Testis (tissue), 3 donors: ENCODE data around the gene ROBO1. TPM values are rescaled to one million over a fixed set of nuclear protein-coding genes. Genes with fewer than 3 reads are reported as not detected.

ENCODE experiments used
- DNase-seq: peaks from one replicate; pipeline ENCODE4 v3.0.0-alpha.2; 2019
- H3K27ac ChIP-seq, 2 donors: fragments of 200-600 bp; sonication (generic); one replicate each; pipeline ENCODE4 v1.5.1; 2019
- H3K27me3 ChIP-seq: fragments of 200-600 bp; sonication (generic); one replicate; pipeline ENCODE4 v1.5.1; 2019
- H3K36me3 ChIP-seq: fragments of 200-600 bp; sonication (generic); one replicate; pipeline ENCODE4 v1.5.1; 2017; ENCODE audit warnings: low read depth; ENCODE audit errors: missing control alignments
- H3K4me1 ChIP-seq: fragments of 200-600 bp; sonication (generic); one replicate; pipeline ENCODE4 v1.5.1; 2019
- H3K4me3 ChIP-seq, 2 donors: fragments of 200-600 bp; sonication (generic); one replicate each; pipeline ENCODE4 v1.5.1; 2017 to 2019
- H3K9me3 ChIP-seq: fragments of 200-600 bp; sonication (generic); one replicate; pipeline ENCODE4 v1.5.1; 2017
- POLR2A ChIP-seq: fragments of 450-650 bp; IDR thresholded peaks from one replicate; pipeline ENCODE4 v1.6.1; 2017; ENCODE audit warnings: antibody characterized with exemption, mild to moderate bottlenecking, moderate library complexity
- WGBS, 2 donors: methylation state at CpG; one replicate each; pipeline ENCODE4 v1.1.5; 2018; 5-methylcytosine and 5-hydroxymethylcytosine counted together
- intact Hi-C: fragments of 100-400 bp; cut with DNase I; formaldehyde crosslinking; loops from one replicate; pipeline ENCODE4 v1.15.1; 2023; ENCODE audit warnings: low total_unique reads
- polyA plus RNA-seq: library from polyadenylated mRNA; stranded (reverse); fragments of 350-450 nt; fragmentation: Illumina TruSeq; extraction: RNeasy Lipid Tissue Mini Kit (QIAGEN cat#74804); gene quantifications from one replicate; pipeline ENCODE4 v1.2.3, GENCODE V29; 2014; ENCODE audit warnings: low read depth, low replicate concordance; ENCODE audit not compliant: insufficient read depth
- total RNA-seq, 2 donors: library from RNA; depleted of rRNA; stranded (reverse); fragments of >200 nt; gene quantifications; one replicate each; pipeline ENCODE4 v1.2.3, GENCODE V29; 2016
- TF ChIP-seq, protein P1 (sequence below), 3 experiments: fragments of 450-650 bp in 2 of 3; fragments of 200-600 bp in 1 of 3; sonication (generic) in 1 of 3; IDR thresholded peaks; one replicate each; pipeline ENCODE4 v1.5.1; 2016 to 2019; ENCODE audit warnings: antibody characterized with exemption in 3 of 3, mild to moderate bottlenecking in 2 of 3, moderate library complexity in 1 of 3

Gene ROBO1
- total and polyA plus RNA-seq, 3 donors from 2014 or later: 39.4 to 45.1 (median 42.6) TPM

DNA sequence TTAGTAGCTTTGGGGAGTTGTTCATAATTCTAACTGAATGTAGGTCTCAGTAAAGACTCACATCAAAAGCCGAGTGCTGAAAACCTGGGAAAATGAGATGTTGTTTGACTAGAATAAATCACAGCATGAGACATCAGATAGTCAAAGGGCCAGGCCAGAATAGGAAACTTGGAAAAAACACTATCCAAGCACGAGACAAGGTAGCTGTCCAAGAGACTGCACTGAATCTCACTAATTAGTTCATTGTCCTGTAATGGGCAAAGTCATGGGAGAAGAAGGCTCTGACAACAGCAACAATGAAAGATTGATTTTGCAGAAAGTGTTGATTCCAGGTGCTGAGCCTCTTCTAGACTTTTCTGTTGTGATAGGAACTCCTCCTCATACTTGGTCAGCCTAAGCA, 314.2 kb downstream of the ROBO1 start:
- Histone ChIP-seq H3K27me3 (no peaks in the 10 kb centered on the region), H3K4me3 (no peak overlapping the region), H3K4me1 (no peaks in the 10 kb centered on the region), H3K36me3 (no peaks in the 10 kb centered on the region), H3K27ac (no peak overlapping the region), H3K9me3 (no peaks in the 10 kb centered on the region)
- TF ChIP-seq, protein P1, sequence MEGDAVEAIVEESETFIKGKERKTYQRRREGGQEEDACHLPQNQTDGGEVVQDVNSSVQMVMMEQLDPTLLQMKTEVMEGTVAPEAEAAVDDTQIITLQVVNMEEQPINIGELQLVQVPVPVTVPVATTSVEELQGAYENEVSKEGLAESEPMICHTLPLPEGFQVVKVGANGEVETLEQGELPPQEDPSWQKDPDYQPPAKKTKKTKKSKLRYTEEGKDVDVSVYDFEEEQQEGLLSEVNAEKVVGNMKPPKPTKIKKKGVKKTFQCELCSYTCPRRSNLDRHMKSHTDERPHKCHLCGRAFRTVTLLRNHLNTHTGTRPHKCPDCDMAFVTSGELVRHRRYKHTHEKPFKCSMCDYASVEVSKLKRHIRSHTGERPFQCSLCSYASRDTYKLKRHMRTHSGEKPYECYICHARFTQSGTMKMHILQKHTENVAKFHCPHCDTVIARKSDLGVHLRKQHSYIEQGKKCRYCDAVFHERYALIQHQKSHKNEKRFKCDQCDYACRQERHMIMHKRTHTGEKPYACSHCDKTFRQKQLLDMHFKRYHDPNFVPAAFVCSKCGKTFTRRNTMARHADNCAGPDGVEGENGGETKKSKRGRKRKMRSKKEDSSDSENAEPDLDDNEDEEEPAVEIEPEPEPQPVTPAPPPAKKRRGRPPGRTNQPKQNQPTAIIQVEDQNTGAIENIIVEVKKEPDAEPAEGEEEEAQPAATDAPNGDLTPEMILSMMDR (IDR thresholded peaks at IDR 0.05): no peak
- TF ChIP-seq POLR2A: no peak
- DNase-seq: no peak
- intact Hi-C loops: no loop called here
- WGBS, 2 donors: 68 to 73% methylated on average over 2 of the region's 2 CpGs

DNA sequence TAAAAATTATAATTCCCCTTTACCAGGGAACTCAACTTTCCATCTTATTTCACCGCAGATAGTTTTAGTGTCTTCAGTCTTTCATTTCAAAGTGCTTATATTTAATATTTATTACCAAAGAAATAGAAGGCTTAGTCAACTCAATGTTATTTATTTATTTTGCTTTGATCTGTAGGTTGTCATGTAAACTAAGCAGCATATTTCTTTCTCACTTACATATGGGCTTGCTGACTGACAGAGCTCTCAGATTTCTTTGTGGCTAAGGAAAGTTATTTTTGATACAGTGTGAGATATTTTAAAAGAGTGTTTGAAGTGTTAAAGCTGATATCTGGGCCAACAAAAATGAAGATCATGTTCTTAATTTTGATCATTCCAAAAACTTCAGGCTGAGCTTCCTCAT, 331.4 kb downstream of the ROBO1 start:
- Histone ChIP-seq H3K9me3 (no peaks in the 10 kb centered on the region), H3K4me1 (no peaks in the 10 kb centered on the region), H3K27me3 (no peaks in the 10 kb centered on the region), H3K36me3 (no peaks in the 10 kb centered on the region), H3K27ac (no peak overlapping the region), H3K4me3 (no peak overlapping the region)
- DNase-seq: no peak
- intact Hi-C loops: no loop called here
- TF ChIP-seq, protein P1 (IDR thresholded peaks at IDR 0.05): no peak
- TF ChIP-seq POLR2A: no peak
- WGBS, 2 donors: 98 to 100% methylated on average over 1 of the region's 1 CpG

DNA sequence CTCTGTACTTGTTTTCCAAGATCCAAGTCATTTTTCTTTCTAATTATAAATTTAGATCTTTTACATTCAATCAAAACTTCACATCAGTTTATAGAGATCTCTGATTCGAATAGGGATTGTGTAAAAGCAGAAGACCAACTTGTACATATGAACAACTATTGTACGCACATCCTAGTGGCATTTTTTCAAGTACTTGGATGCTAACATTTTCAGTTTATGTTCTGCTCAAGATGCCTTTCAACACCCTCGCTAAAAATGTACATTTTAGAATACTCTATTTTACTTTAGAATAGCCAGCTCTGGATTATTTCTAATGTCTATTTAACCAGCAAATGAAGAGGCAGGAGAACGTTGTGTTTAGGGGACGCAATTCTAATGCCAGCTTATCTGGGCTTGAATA, 340.7 kb downstream of the ROBO1 start:
- WGBS, 2 donors: 84 to 86% methylated on average over 5 of the region's 5 CpGs
- no peaks in the 10 kb centered on the region for H3K9me3 ChIP-seq
- H3K27me3 ChIP-seq: no peaks in the 10 kb centered on the region
- no peak for TF ChIP-seq POLR2A
- TF ChIP-seq, protein P1 (IDR thresholded peaks at IDR 0.05): no peak
- H3K4me1 ChIP-seq: no peaks in the 10 kb centered on the region
- H3K36me3 ChIP-seq: no peaks in the 10 kb centered on the region
- intact Hi-C loops: no loop called here
- H3K4me3 ChIP-seq: no peak overlapping the region
- no peak overlapping the region for H3K27ac ChIP-seq
- DNase-seq: no peak

DNA sequence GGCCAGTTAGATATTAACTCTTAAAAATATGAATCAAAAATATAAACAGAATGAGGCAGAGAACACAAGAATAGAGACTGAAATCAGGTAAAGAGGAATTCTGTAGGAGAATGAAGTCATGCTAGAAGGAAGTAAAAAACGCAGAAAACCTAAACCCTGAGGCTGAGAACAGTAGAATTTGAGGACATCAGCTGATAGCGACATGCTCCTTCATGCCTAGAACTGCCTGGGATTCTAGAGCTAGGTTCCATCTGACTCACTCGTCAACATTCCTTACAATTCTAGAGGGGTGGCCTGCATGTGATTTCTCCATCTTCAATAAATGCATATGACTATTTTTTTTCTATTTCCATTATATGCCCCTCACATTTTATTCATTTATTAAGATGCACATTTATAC, 343.0 kb downstream of the ROBO1 start:
- intact Hi-C loops: no loop called here
- DNase-seq: no peak
- 91 to 93% methylated on average over 3 of the region's 3 CpGs for WGBS, 2 donors
- H3K4me3 ChIP-seq: no peak overlapping the region
- TF ChIP-seq POLR2A: no peak
- TF ChIP-seq, protein P1 (IDR thresholded peaks at IDR 0.05): no peak
- no peaks in the 10 kb centered on the region for H3K4me1 ChIP-seq
- H3K27ac ChIP-seq: no peak overlapping the region
- no peaks in the 10 kb centered on the region for H3K27me3 ChIP-seq
- H3K9me3 ChIP-seq: no peaks in the 10 kb centered on the region
- H3K36me3 ChIP-seq: no peaks in the 10 kb centered on the region

DNA sequence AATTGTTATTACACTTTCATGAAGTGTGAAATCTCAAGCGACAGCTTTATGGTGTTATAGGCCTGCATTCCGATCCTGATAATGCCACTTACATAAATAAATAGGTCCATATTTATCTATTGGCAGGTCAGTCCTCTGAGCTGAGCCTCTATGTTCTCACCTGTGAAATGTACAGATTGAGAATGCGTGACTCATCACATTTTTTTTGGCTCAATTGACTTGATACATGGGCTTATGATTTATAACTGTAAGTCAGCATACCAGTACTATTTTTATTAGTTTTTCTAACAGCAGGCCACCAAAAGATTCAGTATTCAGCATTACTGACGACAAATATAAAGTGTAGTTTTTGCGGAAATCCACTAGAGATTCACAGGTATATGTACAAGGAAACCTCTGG, 344.4 kb downstream of the ROBO1 start:
- no peak for TF ChIP-seq POLR2A
- intact Hi-C loops: no loop called here
- H3K9me3 ChIP-seq: no peaks in the 10 kb centered on the region
- no peak overlapping the region for H3K27ac ChIP-seq
- no peak for DNase-seq
- no peaks in the 10 kb centered on the region for H3K36me3 ChIP-seq
- no peak overlapping the region for H3K4me3 ChIP-seq
- no peaks in the 10 kb centered on the region for H3K27me3 ChIP-seq
- WGBS, 2 donors: 93 to 94% methylated on average over 5 of the region's 5 CpGs
- no peaks in the 10 kb centered on the region for H3K4me1 ChIP-seq
